Measurements from ENCODE around the gene AKT3.
A peak's percentile ranks its signal among the peaks of the same experiment; 100 is the strongest.

GRCh38 chr1:243712941-243713340, 137.1 kb downstream of the AKT3 start:
- TF ChIP-seq CTCF (IDR thresholded peaks at IDR 0.05): peak in 7 of 12 donors; percentile 8 to 34 (median 20)
- no peak for TF ChIP-seq POLR2A (IDR thresholded peaks at IDR 0.05)

Measured in heart left ventricle (tissue), 13 donors.